Thyroid gland (tissue), 4 donors: Measurements from ENCODE around the gene RPL12.

Experiments used
- POLR2A ChIP-seq, 2 donors: fragments of 450-650 bp; IDR thresholded peaks; one replicate each; pipeline ENCODE4 v1.6.1; 2017; ENCODE audit warnings: antibody characterized with exemption in 2 of 2, mild to moderate bottlenecking in 2 of 2, moderate library complexity in 1 of 2
- TF ChIP-seq, protein P1 (sequence below), 6 experiments: fragments of 200-600 bp in 3 of 6; fragments of 450-650 bp in 3 of 6; sonication (generic) in 3 of 6; IDR thresholded peaks; one replicate each; pipeline ENCODE4 v1.5.1; 2016 to 2019; ENCODE audit warnings: antibody characterized with exemption in 6 of 6, mild to moderate bottlenecking in 2 of 6, inconsistent platforms in 1 of 6, moderate library complexity in 1 of 6

DNA sequence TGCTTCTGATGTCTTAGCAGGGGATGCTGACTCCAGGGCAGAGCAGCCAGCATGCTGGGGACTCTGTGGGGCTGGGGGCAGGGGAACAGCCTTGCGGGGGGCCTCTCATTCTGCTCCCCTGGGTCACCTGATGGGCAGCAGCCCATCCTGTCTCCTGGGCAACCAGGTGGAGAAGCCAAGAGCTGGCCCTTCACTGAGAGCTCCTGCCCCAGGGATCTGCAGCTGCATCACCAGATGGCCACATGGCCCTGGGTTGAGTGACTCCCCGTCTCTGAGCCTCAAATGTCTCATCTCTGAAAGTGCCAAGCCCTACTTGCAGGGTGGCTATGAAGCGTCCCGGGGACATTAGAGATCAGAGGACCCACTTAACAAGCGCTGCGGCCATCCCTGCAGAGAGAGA is 49.2 kb upstream of the RPL12 start:
- TF ChIP-seq, protein P1, sequence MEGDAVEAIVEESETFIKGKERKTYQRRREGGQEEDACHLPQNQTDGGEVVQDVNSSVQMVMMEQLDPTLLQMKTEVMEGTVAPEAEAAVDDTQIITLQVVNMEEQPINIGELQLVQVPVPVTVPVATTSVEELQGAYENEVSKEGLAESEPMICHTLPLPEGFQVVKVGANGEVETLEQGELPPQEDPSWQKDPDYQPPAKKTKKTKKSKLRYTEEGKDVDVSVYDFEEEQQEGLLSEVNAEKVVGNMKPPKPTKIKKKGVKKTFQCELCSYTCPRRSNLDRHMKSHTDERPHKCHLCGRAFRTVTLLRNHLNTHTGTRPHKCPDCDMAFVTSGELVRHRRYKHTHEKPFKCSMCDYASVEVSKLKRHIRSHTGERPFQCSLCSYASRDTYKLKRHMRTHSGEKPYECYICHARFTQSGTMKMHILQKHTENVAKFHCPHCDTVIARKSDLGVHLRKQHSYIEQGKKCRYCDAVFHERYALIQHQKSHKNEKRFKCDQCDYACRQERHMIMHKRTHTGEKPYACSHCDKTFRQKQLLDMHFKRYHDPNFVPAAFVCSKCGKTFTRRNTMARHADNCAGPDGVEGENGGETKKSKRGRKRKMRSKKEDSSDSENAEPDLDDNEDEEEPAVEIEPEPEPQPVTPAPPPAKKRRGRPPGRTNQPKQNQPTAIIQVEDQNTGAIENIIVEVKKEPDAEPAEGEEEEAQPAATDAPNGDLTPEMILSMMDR (IDR thresholded peaks at IDR 0.05), result no peak
- TF ChIP-seq POLR2A (IDR thresholded peaks at IDR 0.05), result no peak
